Purkinje cell (primary cell): ENCODE measurements around the gene SYDE2. TPM values are rescaled to one million over a fixed set of nuclear protein-coding genes. Genes with fewer than 3 reads are reported as not detected.

Experiments
- polyA plus RNA-seq: library from polyadenylated mRNA; unstranded; fragments of >200 nt; fragmentation: Nextera tagmentation; gene quantifications from 2 replicates; pipeline ENCODE4 v1.2.1, GENCODE V29; 2014

The SYDE2 gene
- polyA plus RNA-seq, result 0.08 TPM in 1 of 2 replicates, not detected in the other

GRCh38 chr1:85200463-85201339 is at the start of gene SYDE2:
Gene SYDE2 (minus strand): TSS chr1:85201016. CDS start chr1:85200996, 20 bp downstream.

Other genes starting within 250 kb of the SYDE2 start
- not detected in 2 replicates for gene MCOLN2, start 203.9 kb downstream of the SYDE2 start, polyA plus RNA-seq
- not detected in 2 replicates for gene MCOLN3, start 152.5 kb downstream of the SYDE2 start, polyA plus RNA-seq
- gene C1orf52, start 58.6 kb upstream of the SYDE2 start, polyA plus RNA-seq, result 49.9 and 68.1 TPM in 2 replicates
- 10.7 and 13.4 TPM in 2 replicates for gene BCL10, start 75.6 kb upstream of the SYDE2 start, polyA plus RNA-seq